SK-N-SH (cell line): ENCODE data around the gene FRMD7. TPM values are rescaled to one million over a fixed set of nuclear protein-coding genes. Genes with fewer than 3 reads are reported as not detected.

Experiments used
- CTCF ChIA-PET: fragments of 300-600, 350-600 bp; formaldehyde crosslinking; extraction: SDS; loops from one replicate; lab custom pipeline; 2021; lab: Yijun Ruan, JAX
- POLR2A ChIA-PET: fragments of 350-600 bp; sonication (Branson Sonifier 250); formaldehyde crosslinking; extraction: SDS; loops from one replicate; lab custom pipeline; 2020; ENCODE audit warnings: antibody characterized with exemption, inconsistent platforms; lab: Yijun Ruan, JAX
- DNase-seq: peaks from one replicate; pipeline ENCODE4 v3.0.0; 2012
- H2AFZ ChIP-seq: fragments of 200-600 bp; sonication (generic); 2 replicates; pipeline ENCODE4 v1.8.1; 2016; ENCODE audit warnings: antibody characterized with exemption, mild to moderate bottlenecking, low read depth
- H3F3A ChIP-seq: fragments of 200-600 bp; sonication (generic); replicated peaks from 2 replicates; pipeline ENCODE3; 2016; ENCODE audit warnings: antibody characterized with exemption, mild to moderate bottlenecking; ENCODE audit not compliant: insufficient read depth
- H3K27ac ChIP-seq, 2 experiments: fragments of 200-500 bp in 1 of 2; fragments of 200-600 bp in 1 of 2; sonication (Bioruptor generic) in 1 of 2; sonication (generic), shearing (Covaris generic) in 1 of 2; 2 replicates each; pipeline versions ENCODE4 v1.5.1 to v1.6.1; 2014 to 2016; ENCODE audit warnings: low read depth in 2 of 2, inconsistent platforms in 1 of 2, low read length in 1 of 2, mild to moderate bottlenecking in 1 of 2, mixed read lengths in 1 of 2
- H3K27me3 ChIP-seq: fragments of 200-600 bp; sonication (generic), shearing (Covaris generic); 2 replicates; pipeline ENCODE4 v1.6.1; 2016; ENCODE audit warnings: mixed run types; ENCODE audit not compliant: insufficient read depth
- H3K36me3 ChIP-seq, 2 experiments: fragments of 200-500 bp in 1 of 2; fragments of 200-600 bp in 1 of 2; sonication (Bioruptor generic) in 1 of 2; sonication (generic) in 1 of 2; replicated peaks in 1 of 2; 2 replicates each; pipeline versions ENCODE3 to v1.5.1; 2014 to 2016; ENCODE audit warnings: low read length in 1 of 2, mild to moderate bottlenecking in 1 of 2; ENCODE audit not compliant: insufficient read depth in 2 of 2, control insufficient read depth in 1 of 2
- H3K4me1 ChIP-seq, 2 experiments: fragments of 200-500 bp in 1 of 2; fragments of 200-600 bp in 1 of 2; sonication (Bioruptor generic) in 1 of 2; sonication (generic), shearing (Covaris generic) in 1 of 2; 2 replicates each; pipeline versions ENCODE4 v1.5.1 to v1.6.1; 2014 to 2016; ENCODE audit warnings: low read depth in 1 of 2, low read length in 1 of 2, mixed run types in 1 of 2; ENCODE audit not compliant: insufficient read depth in 2 of 2, control insufficient read depth in 1 of 2
- H3K4me2 ChIP-seq: fragments of 200-600 bp; sonication (generic), shearing (Covaris generic); 2 replicates; pipeline ENCODE4 v1.6.1; 2017; ENCODE audit warnings: mixed run types
- H3K4me3 ChIP-seq, 2 experiments: fragments of 200-500 bp in 1 of 2; fragments of 200-600 bp in 1 of 2; sonication (Bioruptor generic) in 1 of 2; sonication (generic), shearing (Covaris generic) in 1 of 2; 2 replicates each; pipeline versions ENCODE4 v1.5.1 to v1.8.1; 2014 to 2016; ENCODE audit warnings: low read depth in 2 of 2, inconsistent platforms in 1 of 2, low read length in 1 of 2, mild to moderate bottlenecking in 1 of 2, mixed read lengths in 1 of 2, moderate library complexity in 1 of 2
- H3K79me2 ChIP-seq: fragments of 200-600 bp; sonication (generic); 2 replicates; pipeline ENCODE4 v1.8.1; 2017; ENCODE audit warnings: mild to moderate bottlenecking; ENCODE audit not compliant: insufficient read depth
- H3K9ac ChIP-seq: fragments of 200-600 bp; sonication (generic); 2 replicates; pipeline ENCODE4 v1.6.1; 2017; ENCODE audit warnings: mixed run types
- H3K9me2 ChIP-seq: fragments of 200-600 bp; sonication (generic); 2 replicates; pipeline ENCODE4 v1.6.1; 2017; ENCODE audit warnings: mixed run types
- H3K9me3 ChIP-seq: fragments of 200-600 bp; sonication (generic); 2 replicates; pipeline ENCODE4 v1.6.1; 2017; ENCODE audit warnings: mixed run types, mild to moderate bottlenecking, moderate library complexity
- H4K20me1 ChIP-seq: fragments of 200-600 bp; sonication (generic); 2 replicates; pipeline ENCODE4 v1.6.1; 2017; ENCODE audit warnings: mild to moderate bottlenecking, mixed run types; ENCODE audit not compliant: insufficient read depth
- CHD2 ChIP-seq: fragments of 150-350 bp; IDR thresholded peaks from 2 replicates; pipeline ENCODE4 v1.6.1; 2018; ENCODE audit warnings: low read length; ENCODE audit not compliant: partially characterized antibody
- FOXM1 ChIP-seq: IDR thresholded peaks from 2 replicates; pipeline ENCODE4 v1.4.0; 2012; ENCODE audit warnings: low read depth, mild to moderate bottlenecking
- GABPA ChIP-seq: IDR thresholded peaks from 2 replicates; pipeline ENCODE4 v1.4.0; 2012; ENCODE audit warnings: low read depth, mild to moderate bottlenecking
- GATA2 ChIP-seq: sonication (generic); formaldehyde crosslinking; IDR thresholded peaks from 2 replicates; pipeline ENCODE4 v1.5.0; 2020; ENCODE audit warnings: mild to moderate bottlenecking, missing genetic modification reagents
- JUND ChIP-seq: IDR thresholded peaks from 2 replicates; pipeline ENCODE4 v1.4.0; 2012
- MXI1 ChIP-seq: IDR thresholded peaks from 2 replicates; pipeline ENCODE4 v1.6.1; 2012; ENCODE audit warnings: mild to moderate bottlenecking, low read depth, low read length, improper control_type of control experiment
- PBX3 ChIP-seq: IDR thresholded peaks from 2 replicates; pipeline ENCODE4; 2012
- POLR2AphosphoS5 ChIP-seq: IDR thresholded peaks from 2 replicates; pipeline ENCODE4 v1.6.1; 2012; ENCODE audit warnings: low read depth, low read length
- RCOR1 ChIP-seq: fragments of 150-350 bp; IDR thresholded peaks from 2 replicates; pipeline ENCODE4 v1.6.1; 2017; ENCODE audit warnings: antibody characterized with exemption, low read length
- REST ChIP-seq: IDR thresholded peaks from 2 replicates; pipeline ENCODE4 v1.6.1; 2012; ENCODE audit warnings: mild to moderate bottlenecking, low read depth, low read length, moderate library complexity
- RFX5 ChIP-seq: IDR thresholded peaks from 2 replicates; pipeline ENCODE4 v1.6.1; 2012; ENCODE audit warnings: mild to moderate bottlenecking, improper control_type of control experiment, low read length
- SIN3A ChIP-seq: IDR thresholded peaks from 2 replicates; pipeline ENCODE4 v1.6.1; 2012; ENCODE audit warnings: low read depth, mild to moderate bottlenecking, low read length, moderate library complexity, borderline replicate concordance
- TAF1 ChIP-seq: IDR thresholded peaks from 2 replicates; pipeline ENCODE4 v1.6.1; 2012; ENCODE audit warnings: low read depth, mild to moderate bottlenecking, low read length, moderate library complexity, borderline replicate concordance
- TEAD4 ChIP-seq: IDR thresholded peaks from 2 replicates; pipeline ENCODE4 v1.4.0; 2012; ENCODE audit warnings: mild to moderate bottlenecking, borderline replicate concordance; ENCODE audit not compliant: insufficient read depth
- YY1 ChIP-seq: IDR thresholded peaks from 2 replicates; pipeline ENCODE4 v1.4.0; 2012; ENCODE audit warnings: low read depth, mild to moderate bottlenecking
- ZBTB33 ChIP-seq: IDR thresholded peaks from 2 replicates; pipeline ENCODE4 v1.4.0; 2012; ENCODE audit warnings: low read depth, borderline replicate concordance
- WGBS: methylation state at CpG from one replicate; pipeline ENCODE4 v1.1.6; 2017; ENCODE audit warnings: low lambda C conversion rate; 5-methylcytosine and 5-hydroxymethylcytosine counted together
- polyA plus RNA-seq, 3 experiments: library from polyadenylated mRNA; depleted of rRNA; stranded (reverse); fragments of >200 nt; gene quantifications; 2 replicates each; pipeline ENCODE4 v1.2.3, GENCODE V29; 2012
- TF ChIP-seq, protein P1 (sequence below): IDR thresholded peaks from 2 replicates; pipeline ENCODE4 v1.4.0; 2012; ENCODE audit warnings: low read depth
- TF ChIP-seq, protein P2 (sequence below): fragments of 150-350 bp; IDR thresholded peaks from 2 replicates; pipeline ENCODE4 v1.6.1; 2017; ENCODE audit warnings: antibody characterized with exemption, low read length, low read depth, borderline replicate concordance
- TF ChIP-seq, protein P3 (sequence below): fragments of 200-600 bp; sonication (generic); IDR thresholded peaks from 2 replicates; pipeline ENCODE4 v1.6.1; 2017; ENCODE audit warnings: antibody characterized with exemption, mild to moderate bottlenecking, moderate library complexity

FRMD7 gene
- polyA plus RNA-seq, 1 of the 3 experiments (the other 2 are of a cell fraction) = not detected

DNA sequence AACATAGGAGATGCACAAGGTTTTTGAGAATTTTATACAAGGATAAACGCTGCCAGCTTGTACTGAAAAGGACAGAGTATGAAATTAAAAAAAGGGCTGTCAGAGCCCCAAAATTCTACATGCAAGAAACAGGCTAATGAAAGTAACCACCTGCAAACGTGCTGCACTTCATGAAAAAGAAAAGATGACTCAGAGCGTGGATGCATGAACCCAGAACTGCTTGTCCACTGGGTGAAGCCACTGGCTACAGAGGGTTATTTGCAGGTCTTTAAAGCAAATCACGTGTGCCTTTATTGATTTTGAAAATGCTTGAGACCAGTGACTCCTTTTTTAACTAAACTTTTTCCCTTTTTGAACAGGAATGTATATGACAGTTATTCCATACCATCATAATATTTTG lies 25.3 kb upstream of the FRMD7 start:
- Histone ChIP-seq H2AFZ (no peak overlapping the region), H4K20me1 (no peaks in the 10 kb centered on the region), H3K9me3 (no peaks in the 10 kb centered on the region), H3K4me2 (no peak overlapping the region), H3K79me2 (no peaks in the 10 kb centered on the region), H3K27me3 (no peaks in the 10 kb centered on the region; the same call in 1 of the 2 replicates), H3K9ac (no peak overlapping the region), H3K36me3 (no peaks in the 10 kb centered on the region), H3K27ac (no peak overlapping the region), H3K4me1 (no peaks in the 10 kb centered on the region), H3K4me3 (no peak overlapping the region), H3K9me2 (no peaks in the 10 kb centered on the region), H3F3A (no peaks in the 10 kb centered on the region)
- 14% methylated on average over 4 of the region's 4 CpGs for WGBS
- no peak for DNase-seq
- POLR2A ChIA-PET = no interaction called here
- TF ChIP-seq CHD2 = no peak
- TF ChIP-seq, protein P1, sequence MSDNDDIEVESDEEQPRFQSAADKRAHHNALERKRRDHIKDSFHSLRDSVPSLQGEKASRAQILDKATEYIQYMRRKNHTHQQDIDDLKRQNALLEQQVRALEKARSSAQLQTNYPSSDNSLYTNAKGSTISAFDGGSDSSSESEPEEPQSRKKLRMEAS = no peak
- no peak for TF ChIP-seq JUND
- TF ChIP-seq POLR2AphosphoS5 = no peak
- TF ChIP-seq TEAD4 = no peak
- no peak for TF ChIP-seq RFX5
- TF ChIP-seq TAF1 = no peak
- TF ChIP-seq FOXM1 = no peak
- no peak for TF ChIP-seq SIN3A
- TF ChIP-seq, protein P2, sequence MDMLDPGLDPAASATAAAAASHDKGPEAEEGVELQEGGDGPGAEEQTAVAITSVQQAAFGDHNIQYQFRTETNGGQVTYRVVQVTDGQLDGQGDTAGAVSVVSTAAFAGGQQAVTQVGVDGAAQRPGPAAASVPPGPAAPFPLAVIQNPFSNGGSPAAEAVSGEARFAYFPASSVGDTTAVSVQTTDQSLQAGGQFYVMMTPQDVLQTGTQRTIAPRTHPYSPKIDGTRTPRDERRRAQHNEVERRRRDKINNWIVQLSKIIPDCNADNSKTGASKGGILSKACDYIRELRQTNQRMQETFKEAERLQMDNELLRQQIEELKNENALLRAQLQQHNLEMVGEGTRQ = no peak
- no peak for TF ChIP-seq YY1
- TF ChIP-seq GABPA = no peak
- TF ChIP-seq ZBTB33 = no peak
- TF ChIP-seq, protein P3, sequence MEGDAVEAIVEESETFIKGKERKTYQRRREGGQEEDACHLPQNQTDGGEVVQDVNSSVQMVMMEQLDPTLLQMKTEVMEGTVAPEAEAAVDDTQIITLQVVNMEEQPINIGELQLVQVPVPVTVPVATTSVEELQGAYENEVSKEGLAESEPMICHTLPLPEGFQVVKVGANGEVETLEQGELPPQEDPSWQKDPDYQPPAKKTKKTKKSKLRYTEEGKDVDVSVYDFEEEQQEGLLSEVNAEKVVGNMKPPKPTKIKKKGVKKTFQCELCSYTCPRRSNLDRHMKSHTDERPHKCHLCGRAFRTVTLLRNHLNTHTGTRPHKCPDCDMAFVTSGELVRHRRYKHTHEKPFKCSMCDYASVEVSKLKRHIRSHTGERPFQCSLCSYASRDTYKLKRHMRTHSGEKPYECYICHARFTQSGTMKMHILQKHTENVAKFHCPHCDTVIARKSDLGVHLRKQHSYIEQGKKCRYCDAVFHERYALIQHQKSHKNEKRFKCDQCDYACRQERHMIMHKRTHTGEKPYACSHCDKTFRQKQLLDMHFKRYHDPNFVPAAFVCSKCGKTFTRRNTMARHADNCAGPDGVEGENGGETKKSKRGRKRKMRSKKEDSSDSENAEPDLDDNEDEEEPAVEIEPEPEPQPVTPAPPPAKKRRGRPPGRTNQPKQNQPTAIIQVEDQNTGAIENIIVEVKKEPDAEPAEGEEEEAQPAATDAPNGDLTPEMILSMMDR = no peak
- no peak for TF ChIP-seq REST
- TF ChIP-seq GATA2 (CRISPR knock-in tag) = no peak
- TF ChIP-seq RCOR1 = no peak
- TF ChIP-seq PBX3 = no peak
- TF ChIP-seq MXI1 = no peak
- TF ChIP-seq, all 33 proteins: peak for 0
- CTCF ChIA-PET = no interaction called here
